B cell (primary cell): ENCODE results near the gene RRP15. TPM values are rescaled to one million over a fixed set of nuclear protein-coding genes. Genes with fewer than 3 reads are reported as not detected.

Experiments used
- ATAC-seq: fragments of 200-7000 bp; cut with Tn5 transposase; one replicate; pipeline ENCODE4 v1.10.0; 2021; ENCODE audit warnings: low read depth, mild to moderate bottlenecking, moderate number of reproducible peaks, moderate library complexity
- CTCF ChIA-PET: fragments of 350-600 bp; sonication (Branson Sonifier 250); formaldehyde crosslinking; loops from one replicate; lab custom pipeline; 2021; ENCODE audit warnings: antibody characterized with exemption, inconsistent platforms; lab: Charles Lee
- POLR2A ChIA-PET: fragments of 350-600 bp; sonication (Branson Sonifier 250); formaldehyde crosslinking; loops from one replicate; lab custom pipeline; 2021; ENCODE audit warnings: antibody characterized with exemption; lab: Charles Lee
- DNase-seq: peaks from one replicate; pipeline ENCODE4 v3.0.0; 2013
- H2AFZ ChIP-seq: 2 replicates; pipeline ENCODE4 v1.6.1; 2012; ENCODE audit warnings: mild to moderate bottlenecking, low read depth, low read length; ENCODE audit not compliant: insufficient read depth, poor library complexity, severe bottlenecking
- H3K27ac ChIP-seq, 2 donors: 1 replicate in 1 of 2; 2 replicates in 1 of 2; pipeline ENCODE4 v1.5.1; 2012 to 2013; ENCODE audit warnings: low read length in 2 of 2, mild to moderate bottlenecking in 2 of 2, moderate library complexity in 1 of 2
- H3K27me3 ChIP-seq, 4 experiments: fragments of 200-600 bp in 1 of 4; sonication (generic) in 1 of 4; replicated peaks in 1 of 4; 1 replicate in 2 of 4; 2 replicates in 2 of 4; pipeline versions ENCODE4 v1.6.1 to v1.7.0; 2013 to 2016; ENCODE audit warnings: low read length in 3 of 4, mild to moderate bottlenecking in 2 of 4, mixed read lengths in 1 of 4, moderate library complexity in 1 of 4; ENCODE audit not compliant: insufficient read depth in 4 of 4, control insufficient read depth in 3 of 4; ENCODE audit errors: control extremely low read depth in 1 of 4
- H3K36me3 ChIP-seq, 2 experiments: replicated peaks in 1 of 2; 1 replicate in 1 of 2; 2 replicates in 1 of 2; pipeline versions ENCODE4 v1.6.1 to v1.7.1; 2013; ENCODE audit warnings: low read length in 1 of 2; ENCODE audit not compliant: insufficient read depth in 2 of 2, control insufficient read depth in 1 of 2; ENCODE audit errors: control extremely low read depth in 1 of 2, extremely low read depth in 1 of 2
- H3K4me1 ChIP-seq, 2 donors: fragments of 200-600 bp in 1 of 2; sonication (generic) in 1 of 2; 1 replicate in 1 of 2; 2 replicates in 1 of 2; pipeline versions ENCODE4 v1.5.1 to v1.6.1; 2013 to 2017; ENCODE audit warnings: low read length in 2 of 2; ENCODE audit not compliant: control insufficient read depth in 2 of 2, insufficient read depth in 2 of 2
- H3K4me2 ChIP-seq: replicated peaks from 2 replicates; pipeline ENCODE3; 2012; ENCODE audit warnings: mild to moderate bottlenecking, low read depth, low read length; ENCODE audit not compliant: poor library complexity, severe bottlenecking
- H3K4me3 ChIP-seq, 5 experiments: fragments of 200-600 bp in 1 of 5; sonication (generic) in 1 of 5; 1 replicate in 3 of 5; 2 replicates in 2 of 5; pipeline versions ENCODE4 v1.5.1 to v1.7.0; 2011 to 2016; ENCODE audit warnings: low read length in 4 of 5, mild to moderate bottlenecking in 4 of 5, low read depth in 2 of 5, control low read depth in 1 of 5, moderate library complexity in 1 of 5; ENCODE audit not compliant: insufficient read depth in 1 of 5; ENCODE audit errors: control extremely low read depth in 1 of 5, extremely low read depth in 1 of 5
- H3K79me2 ChIP-seq: fragments of 200-600 bp; sonication (generic); one replicate; pipeline ENCODE4 v1.6.0; 2016; ENCODE audit warnings: low read length; ENCODE audit not compliant: control insufficient read depth, insufficient read depth
- H3K9ac ChIP-seq: fragments of 200-600 bp; sonication (generic); 2 replicates; pipeline ENCODE4 v1.6.1; 2017; ENCODE audit warnings: mild to moderate bottlenecking, low read length, moderate library complexity
- H3K9me3 ChIP-seq, 3 donors: one replicate each; pipeline versions ENCODE4 v1.6.1 to v1.7.1; 2013; ENCODE audit warnings: low read length in 2 of 3; ENCODE audit not compliant: control insufficient read depth in 2 of 3, insufficient read depth in 1 of 3; ENCODE audit errors: control extremely low read depth in 1 of 3
- H4K20me1 ChIP-seq: 2 replicates; pipeline ENCODE4 v1.6.0; 2012; ENCODE audit warnings: mild to moderate bottlenecking, low read length; ENCODE audit not compliant: insufficient read depth, control insufficient read depth, poor library complexity, severe bottlenecking
- H3K27ac Mint-ChIP-seq: one replicate; pipeline ENCODE4 v1.8.0; 2021; ENCODE audit warnings: mixed read lengths
- H3K27me3 Mint-ChIP-seq: one replicate; pipeline ENCODE4 v1.8.0; 2021; ENCODE audit warnings: mixed read lengths
- H3K4me1 Mint-ChIP-seq: one replicate; pipeline ENCODE4 v1.8.0; 2021; ENCODE audit warnings: mixed read lengths
- H3K4me3 Mint-ChIP-seq: one replicate; pipeline ENCODE4 v1.8.0; 2021; ENCODE audit warnings: mixed read lengths
- H3K9me3 Mint-ChIP-seq: one replicate; pipeline ENCODE4 v1.8.0; 2022; ENCODE audit warnings: mixed read lengths; ENCODE audit not compliant: insufficient read depth
- CTCF ChIP-seq: fragments of 200-600 bp; IDR thresholded peaks from one replicate; pipeline ENCODE4 v1.8.0; 2022; ENCODE audit warnings: antibody characterized with exemption, mild to moderate bottlenecking
- EZH2 ChIP-seq: IDR thresholded peaks from 2 replicates; pipeline ENCODE4 v1.6.1; 2012; ENCODE audit warnings: borderline replicate concordance, low read depth, mild to moderate bottlenecking, moderate library complexity, low read length; ENCODE audit not compliant: insufficient read depth, poor library complexity, severe bottlenecking
- WGBS: methylation state at CpG from one replicate; pipeline ENCODE4 v1.1.5; 2013; ENCODE audit warnings: missing lambda C conversion rate; ENCODE audit not compliant: insufficient coverage; 5-methylcytosine and 5-hydroxymethylcytosine counted together
- intact Hi-C: fragments of 100-400 bp; cut with micrococcal nuclease; formaldehyde crosslinking; loops from one replicate; pipeline ENCODE4 v1.10.0; 2022
- polyA plus RNA-seq: library from polyadenylated mRNA; depleted of rRNA; stranded (reverse); fragments of >200 nt; gene quantifications from 2 replicates; pipeline ENCODE4 v1.2.3, GENCODE V29; 2012
- total RNA-seq, 2 donors: library from RNA; stranded (reverse); fragments of 120-200 nt in 1 of 2; gene quantifications; 1 replicate in 1 of 2; 2 replicates in 1 of 2; pipeline versions ENCODE4 v1.2.3 to v1.2.4, GENCODE V29; 2013 to 2022

Gene RRP15
- total and polyA plus RNA-seq, 2 donors (not counting 1 experiment from before 2014, with no cell fraction given) = 1.3 to 20.2 TPM

- 100% methylated on average over 1 of the region's 2 CpGs for WGBS
- TF ChIP-seq EZH2 (no peak), CTCF (no peak)
- ATAC-seq = no peak
- Mint-ChIP-seq H3K4me3 (no peak overlapping the region), H3K27me3 (peaks cover 27% of the 10 kb centered on the region), H3K9me3 (no peaks in the 10 kb centered on the region), H3K4me1 (no peaks in the 10 kb centered on the region), H3K27ac (no peak overlapping the region)
- Histone ChIP-seq H3K79me2 (no peaks in the 10 kb centered on the region), H3K36me3 (no peaks in the 10 kb centered on the region), H3K4me2 (no peak overlapping the region), H3K9me3 (no peaks in the 10 kb centered on the region), H3K27ac (no peak overlapping the region), H4K20me1 (no peaks in the 10 kb centered on the region), H3K4me1 (no peaks in the 10 kb centered on the region), H3K9ac (no peak overlapping the region), H3K4me3 (no peak overlapping the region), H3K27me3 (no peaks in the 10 kb centered on the region), H2AFZ (no peak overlapping the region)
- DNase-seq = no peak
- CTCF ChIA-PET = interaction anchor here (0.6 kb wide), 1 partner anchor 603 kb away, joined by 4 read pairs; no protein-coding TSS in a partner anchor
- intact Hi-C loops = no loop called here
- POLR2A ChIA-PET = no interaction called here
These were observed 27.1 kb upstream of the RRP15 start for GRCh38 chr1:218257971-218258370.

- no peaks in the 10 kb centered on the region for H3K9me3 ChIP-seq
- H3K27me3 Mint-ChIP-seq = peaks cover 27% of the 10 kb centered on the region
- no peaks in the 10 kb centered on the region for H3K9me3 Mint-ChIP-seq
- intact Hi-C loops = no loop called here
- ChIA-PET POLR2A (no interaction called here), CTCF (interaction anchor here (0.9 kb wide), 1 partner anchor 21 kb away, joined by 3 read pairs; no protein-coding TSS in a partner anchor)
- no peaks in the 10 kb centered on the region for H3K4me1 Mint-ChIP-seq
- H3K36me3 ChIP-seq = no peaks in the 10 kb centered on the region
- TF ChIP-seq CTCF (no peak), EZH2 (no peak)
- H4K20me1 ChIP-seq = no peaks in the 10 kb centered on the region
- no peak overlapping the region for H3K4me3 ChIP-seq
- H3K4me3 Mint-ChIP-seq = no peak overlapping the region
- H3K27me3 ChIP-seq = no peaks in the 10 kb centered on the region
- H3K4me2 ChIP-seq = no peak overlapping the region
- no CpG with 5 or more reads among the region's 1 CpG for WGBS
- H3K79me2 ChIP-seq = no peaks in the 10 kb centered on the region
- H3K9ac ChIP-seq = no peak overlapping the region
- ATAC-seq (no peak), DNase-seq (no peak)
- no peak overlapping the region for H3K27ac Mint-ChIP-seq
- no peak overlapping the region for H2AFZ ChIP-seq
- no peaks in the 10 kb centered on the region for H3K4me1 ChIP-seq
- no peak overlapping the region for H3K27ac ChIP-seq
These were observed 25.8 kb upstream of the RRP15 start for GRCh38 chr1:218259339-218259738.
